H1 (cell line): Measurements from ENCODE around the gene HAT1. TPM values are rescaled to one million over a fixed set of nuclear protein-coding genes. Genes with fewer than 3 reads are reported as not detected.
A peak's percentile ranks its signal among the peaks of the same experiment; 100 is the strongest.

Experiments
- CBX5 ChIP-seq: fragments of 300-800, 300-1000 bp; sonication (generic); IDR thresholded peaks from 2 replicates; pipeline ENCODE4 v1.7.1; 2016; ENCODE audit warnings: antibody characterized with exemption, low read length, low read depth
- CREB1 ChIP-seq: IDR thresholded peaks from 2 replicates; pipeline ENCODE4 v1.6.1; 2012; ENCODE audit warnings: inconsistent platforms
- EGR1 ChIP-seq: IDR thresholded peaks from 2 replicates; pipeline ENCODE4 v1.6.1; 2011; ENCODE audit warnings: low read depth, low read length, borderline replicate concordance
- GTF2F1 ChIP-seq: IDR thresholded peaks from 2 replicates; pipeline ENCODE4 v1.6.1; 2012; ENCODE audit warnings: low read depth, low read length, improper control_type of control experiment, borderline replicate concordance
- HDAC6 ChIP-seq: IDR thresholded peaks from one replicate; pipeline ENCODE4 v1.7.1; 2012; ENCODE audit warnings: low read depth, mild to moderate bottlenecking, inconsistent platforms, low read length, moderate library complexity
- KDM1A ChIP-seq: fragments of 200-600, 300-600 bp; sonication (generic); IDR thresholded peaks from 2 replicates; pipeline ENCODE4 v1.7.1; 2016; ENCODE audit warnings: mild to moderate bottlenecking, low read length, borderline replicate concordance
- KDM5A ChIP-seq: fragments of 200-600 bp; IDR thresholded peaks from 2 replicates; pipeline ENCODE4 v1.7.1; 2012; ENCODE audit warnings: mild to moderate bottlenecking, low read length, inconsistent platforms, mixed read lengths
- NRF1 ChIP-seq: IDR thresholded peaks from 2 replicates; pipeline ENCODE4 v1.6.1; 2011; ENCODE audit warnings: mild to moderate bottlenecking, low read depth, low read length, improper control_type of control experiment
- PHF8 ChIP-seq: fragments of 200-600 bp; sonication (generic); conservative IDR thresholded peaks from 2 replicates; pipeline ENCODE4 v1.7.1; 2012; ENCODE audit warnings: low read depth, mild to moderate bottlenecking, inconsistent platforms, low read length, moderate library complexity
- POU5F1 ChIP-seq: IDR thresholded peaks from 2 replicates; pipeline ENCODE4 v1.6.1; 2011; ENCODE audit warnings: low read depth, mild to moderate bottlenecking, low read length, moderate library complexity
- RAD21 ChIP-seq, 2 experiments: IDR thresholded peaks in 1 of 2; conservative IDR thresholded peaks in 1 of 2; 2 replicates each; pipeline ENCODE4 v1.6.1; 2011; ENCODE audit warnings: low read depth in 2 of 2, low read length in 2 of 2, improper control_type of control experiment in 1 of 2, inconsistent platforms in 1 of 2, mild to moderate bottlenecking in 1 of 2, moderate library complexity in 1 of 2
- SIRT6 ChIP-seq: IDR thresholded peaks from one replicate; pipeline ENCODE4 v1.7.1; 2012; ENCODE audit warnings: low read length, inconsistent platforms
- SUZ12 ChIP-seq: fragments of 200-600 bp; sonication (generic); IDR thresholded peaks from 2 replicates; pipeline ENCODE4 v1.6.1; 2012; ENCODE audit warnings: mild to moderate bottlenecking, inconsistent platforms, low read length, moderate library complexity, mixed read lengths
- TAF1 ChIP-seq: IDR thresholded peaks from 2 replicates; pipeline ENCODE4 v1.6.1; 2011; ENCODE audit warnings: mild to moderate bottlenecking, low read depth, low read length
- TCF12 ChIP-seq: IDR thresholded peaks from 2 replicates; pipeline ENCODE4 v1.6.1; 2011; ENCODE audit warnings: low read depth, mild to moderate bottlenecking, low read length
- TEAD4 ChIP-seq: IDR thresholded peaks from 2 replicates; pipeline ENCODE4 v1.6.1; 2012; ENCODE audit warnings: low read depth, low read length, inconsistent platforms, mixed read lengths
- polyA plus RNA-seq, 7 experiments: library from polyadenylated mRNA; depleted of rRNA in 3 of 7; stranded (reverse) in 5 of 7; unstranded in 2 of 7; fragments of >200 nt in 5 of 7; fragments of 200-250 nt in 2 of 7; gene quantifications; 1 replicate in 5 of 7; 2 replicates in 1 of 7; 4 replicates in 1 of 7; pipeline versions ENCODE4 v1.2.1 to v1.2.3, GENCODE V29; 2011 to 2013; ENCODE audit warnings: missing spikeins in 2 of 7, mixed read lengths in 2 of 7
- total RNA-seq: library from RNA; stranded (reverse); fragmentation: NEBNext Ultra II Directional; extraction: Animal tissue kit (Norgen Biotek cat#: 25700); gene quantifications from 2 replicates; pipeline ENCODE4 v1.2.1, GENCODE V29; 2021

The HAT1 gene
- total and polyA plus RNA-seq, 2 of the 8 experiments (the other 6 are each of a cell fraction or from before 2014, with no cell fraction given) = 44.6 to 74.2 TPM

- TF ChIP-seq PHF8 (peak; percentile 98), CREB1 (no peak), NRF1 (peak; percentile 62), GTF2F1 (peak; percentile 40; the same call in 1 of the 2 replicates), TCF12 (0 out of 2 replicates have a peak, but pooled peaks have one; percentile 6), SUZ12 (no peak), POU5F1 (no peak), CBX5 (no peak), TEAD4 (no peak), KDM5A (peak; percentile 91), EGR1 (peak; percentile 65), RAD21 (IDR thresholded peaks at IDR 0.05 in 1 of 2, conservative IDR thresholded peaks at IDR 0.05 in 1 of 2; ENCODE audit: low read depth in 2 of 2, low read length in 2 of 2) (peak in 1 of 2 experiments; percentile 39; a peak in 2 of 4 replicates), TAF1 (peak; percentile 94), HDAC6 (no peak), SIRT6 (no peak), KDM1A (no peak)
Observed at GRCh38 chr2:171999604-172000469, 77.6 kb downstream of the HAT1 start, which contains the start of gene METAP1D (continued).
